ENCODE measurements around the gene SLC18A3.

- no peak for TF ChIP-seq CTCF (IDR thresholded peaks at IDR 0.05)
- TF ChIP-seq POLR2A (IDR thresholded peaks at IDR 0.05) = no peak
Measured at GRCh38 chr10:49616421-49617101, 6.5 kb downstream of the SLC18A3 start.

All from uterus (tissue), 2 donors.